Vagina (tissue), 2 donors: ENCODE data around the gene ATP2A2. TPM values are rescaled to one million over a fixed set of nuclear protein-coding genes. Genes with fewer than 3 reads are reported as not detected.

ENCODE experiments used
- DNase-seq, 2 donors: peaks; one replicate each; pipeline ENCODE4 v3.0.0-alpha.2; 2017; ENCODE audit errors: extremely low spot score in 2 of 2
- H3K27ac ChIP-seq: fragments of 200-600 bp; sonication (generic); one replicate; pipeline ENCODE4 v1.5.1; 2019
- H3K27me3 ChIP-seq: fragments of 200-600 bp; sonication (generic); one replicate; pipeline ENCODE4 v1.5.1; 2019
- H3K36me3 ChIP-seq, 2 donors: fragments of 200-600 bp; sonication (generic); one replicate each; pipeline ENCODE4 v1.5.1; 2017 to 2019
- H3K4me1 ChIP-seq: fragments of 200-600 bp; sonication (generic); one replicate; pipeline ENCODE4 v1.5.1; 2019
- H3K4me3 ChIP-seq, 2 donors: fragments of 200-600 bp; sonication (generic); 1 replicate in 1 of 2; 2 replicates in 1 of 2; pipeline ENCODE4 v1.5.1; 2016 to 2019
- H3K9me3 ChIP-seq: fragments of 200-600 bp; sonication (generic); one replicate; pipeline ENCODE4 v1.5.1; 2019
- POLR2A ChIP-seq, 2 donors: fragments of 450-650 bp; IDR thresholded peaks; one replicate each; pipeline ENCODE4 v1.6.1; 2017; ENCODE audit warnings: antibody characterized with exemption in 2 of 2, mild to moderate bottlenecking in 2 of 2, moderate library complexity in 2 of 2
- POLR2AphosphoS5 ChIP-seq, 2 donors: sonication (generic); formaldehyde crosslinking; IDR thresholded peaks; one replicate each; pipeline ENCODE4 v1.9.0; 2017; ENCODE audit warnings: antibody characterized with exemption in 2 of 2, mild to moderate bottlenecking in 2 of 2, low read depth in 1 of 2; ENCODE audit not compliant: insufficient read depth in 1 of 2
- intact Hi-C: fragments of 100-400 bp; cut with DNase I; formaldehyde crosslinking; loops from one replicate; pipeline ENCODE4 v1.15.1; 2023
- total RNA-seq: library from RNA; depleted of rRNA; stranded (reverse); fragments of >200 nt; gene quantifications from one replicate; pipeline ENCODE4 v1.2.3, GENCODE V29; 2016
- TF ChIP-seq, protein P1 (sequence below), 3 experiments: fragments of 450-650 bp in 2 of 3; fragments of 200-600 bp in 1 of 3; sonication (generic) in 1 of 3; IDR thresholded peaks; one replicate each; pipeline ENCODE4 v1.5.1; 2017 to 2019; ENCODE audit warnings: antibody characterized with exemption in 3 of 3, mild to moderate bottlenecking in 2 of 3, moderate library complexity in 2 of 3

Gene ATP2A2
- total RNA-seq, 1 donor from 2014 or later: 127 TPM

DNA sequence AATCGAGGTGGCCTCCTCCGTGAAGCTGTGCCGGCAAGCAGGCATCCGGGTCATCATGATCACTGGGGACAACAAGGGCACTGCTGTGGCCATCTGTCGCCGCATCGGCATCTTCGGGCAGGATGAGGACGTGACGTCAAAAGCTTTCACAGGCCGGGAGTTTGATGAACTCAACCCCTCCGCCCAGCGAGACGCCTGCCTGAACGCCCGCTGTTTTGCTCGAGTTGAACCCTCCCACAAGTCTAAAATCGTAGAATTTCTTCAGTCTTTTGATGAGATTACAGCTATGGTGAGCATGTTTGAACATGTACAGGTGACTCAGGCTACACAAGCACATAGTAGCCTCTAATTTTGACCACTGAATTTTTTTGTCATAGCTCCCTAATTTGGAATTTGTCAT is 59.7 kb downstream of the ATP2A2 start:
- Histone ChIP-seq H3K9me3 (no peaks in the 10 kb centered on the region), H3K4me1 (peaks cover 26% of the 10 kb centered on the region), H3K27ac (no peak overlapping the region), H3K4me3 (no peak overlapping the region), H3K36me3 (peaks cover 0 to 99% of the 10 kb centered on the region in 2 donors), H3K27me3 (no peaks in the 10 kb centered on the region)
- TF ChIP-seq POLR2AphosphoS5 (IDR thresholded peaks at IDR 0.05; ENCODE audit: insufficient read depth in 1 of 2, low read depth in 1 of 2): peak in 1 of 2 donors; percentile 11
- TF ChIP-seq, protein P1, sequence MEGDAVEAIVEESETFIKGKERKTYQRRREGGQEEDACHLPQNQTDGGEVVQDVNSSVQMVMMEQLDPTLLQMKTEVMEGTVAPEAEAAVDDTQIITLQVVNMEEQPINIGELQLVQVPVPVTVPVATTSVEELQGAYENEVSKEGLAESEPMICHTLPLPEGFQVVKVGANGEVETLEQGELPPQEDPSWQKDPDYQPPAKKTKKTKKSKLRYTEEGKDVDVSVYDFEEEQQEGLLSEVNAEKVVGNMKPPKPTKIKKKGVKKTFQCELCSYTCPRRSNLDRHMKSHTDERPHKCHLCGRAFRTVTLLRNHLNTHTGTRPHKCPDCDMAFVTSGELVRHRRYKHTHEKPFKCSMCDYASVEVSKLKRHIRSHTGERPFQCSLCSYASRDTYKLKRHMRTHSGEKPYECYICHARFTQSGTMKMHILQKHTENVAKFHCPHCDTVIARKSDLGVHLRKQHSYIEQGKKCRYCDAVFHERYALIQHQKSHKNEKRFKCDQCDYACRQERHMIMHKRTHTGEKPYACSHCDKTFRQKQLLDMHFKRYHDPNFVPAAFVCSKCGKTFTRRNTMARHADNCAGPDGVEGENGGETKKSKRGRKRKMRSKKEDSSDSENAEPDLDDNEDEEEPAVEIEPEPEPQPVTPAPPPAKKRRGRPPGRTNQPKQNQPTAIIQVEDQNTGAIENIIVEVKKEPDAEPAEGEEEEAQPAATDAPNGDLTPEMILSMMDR (IDR thresholded peaks at IDR 0.05): no peak
- intact Hi-C loops: no loop called here
- DNase-seq: peak in 1 of 2 donors; percentile 64

DNA sequence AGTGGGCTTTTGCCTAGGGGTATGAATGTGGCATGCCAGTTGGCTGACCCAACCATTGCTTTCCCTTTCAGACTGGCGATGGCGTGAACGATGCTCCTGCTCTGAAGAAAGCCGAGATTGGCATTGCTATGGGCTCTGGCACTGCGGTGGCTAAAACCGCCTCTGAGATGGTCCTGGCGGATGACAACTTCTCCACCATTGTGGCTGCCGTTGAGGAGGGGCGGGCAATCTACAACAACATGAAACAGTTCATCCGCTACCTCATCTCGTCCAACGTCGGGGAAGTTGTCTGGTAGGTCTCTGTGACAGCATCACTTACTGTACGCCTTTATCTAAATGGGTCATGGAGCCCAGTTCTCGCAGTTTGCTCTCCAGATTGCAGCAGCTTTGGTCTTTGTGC is 61.1 kb downstream of the ATP2A2 start:
- TF ChIP-seq, protein P1 (IDR thresholded peaks at IDR 0.05): no peak
- TF ChIP-seq POLR2AphosphoS5 (IDR thresholded peaks at IDR 0.05; ENCODE audit: insufficient read depth in 1 of 2, low read depth in 1 of 2) (no peak), POLR2A (IDR thresholded peaks at IDR 0.05) (no peak)
- Histone ChIP-seq H3K4me1 (peaks cover 33% of the 10 kb centered on the region), H3K36me3 (peaks cover 0 to 100% of the 10 kb centered on the region in 2 donors), H3K9me3 (no peaks in the 10 kb centered on the region), H3K27me3 (no peaks in the 10 kb centered on the region), H3K4me3 (no peak overlapping the region), H3K27ac (no peak overlapping the region)
- intact Hi-C loops: no loop called here
- peak in 1 of 2 donors; percentile 77 for DNase-seq

DNA sequence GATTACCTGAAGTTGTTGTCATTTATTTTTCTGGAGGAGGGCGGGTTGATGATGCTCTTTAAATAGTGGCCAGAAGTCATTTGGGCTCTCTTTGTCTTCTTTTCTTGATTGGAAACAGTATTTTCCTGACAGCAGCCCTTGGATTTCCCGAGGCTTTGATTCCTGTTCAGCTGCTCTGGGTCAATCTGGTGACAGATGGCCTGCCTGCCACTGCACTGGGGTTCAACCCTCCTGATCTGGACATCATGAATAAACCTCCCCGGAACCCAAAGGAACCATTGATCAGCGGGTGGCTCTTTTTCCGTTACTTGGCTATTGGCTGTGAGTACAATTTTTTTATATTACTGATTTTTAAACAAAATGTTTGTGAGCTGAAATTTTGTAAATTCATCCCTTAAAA is 62.1 kb downstream of the ATP2A2 start:
- peak in 1 of 2 donors; percentile 40 for DNase-seq
- Histone ChIP-seq H3K9me3 (no peaks in the 10 kb centered on the region), H3K27me3 (no peaks in the 10 kb centered on the region), H3K36me3 (peaks cover 0 to 100% of the 10 kb centered on the region in 2 donors), H3K4me3 (no peak overlapping the region), H3K4me1 (peaks cover 33% of the 10 kb centered on the region), H3K27ac (no peak overlapping the region)
- TF ChIP-seq POLR2AphosphoS5 (IDR thresholded peaks at IDR 0.05; ENCODE audit: insufficient read depth in 1 of 2, low read depth in 1 of 2) (no peak), POLR2A (IDR thresholded peaks at IDR 0.05) (no peak)
- TF ChIP-seq, protein P1 (IDR thresholded peaks at IDR 0.05): no peak
- intact Hi-C loops: no loop called here

DNA sequence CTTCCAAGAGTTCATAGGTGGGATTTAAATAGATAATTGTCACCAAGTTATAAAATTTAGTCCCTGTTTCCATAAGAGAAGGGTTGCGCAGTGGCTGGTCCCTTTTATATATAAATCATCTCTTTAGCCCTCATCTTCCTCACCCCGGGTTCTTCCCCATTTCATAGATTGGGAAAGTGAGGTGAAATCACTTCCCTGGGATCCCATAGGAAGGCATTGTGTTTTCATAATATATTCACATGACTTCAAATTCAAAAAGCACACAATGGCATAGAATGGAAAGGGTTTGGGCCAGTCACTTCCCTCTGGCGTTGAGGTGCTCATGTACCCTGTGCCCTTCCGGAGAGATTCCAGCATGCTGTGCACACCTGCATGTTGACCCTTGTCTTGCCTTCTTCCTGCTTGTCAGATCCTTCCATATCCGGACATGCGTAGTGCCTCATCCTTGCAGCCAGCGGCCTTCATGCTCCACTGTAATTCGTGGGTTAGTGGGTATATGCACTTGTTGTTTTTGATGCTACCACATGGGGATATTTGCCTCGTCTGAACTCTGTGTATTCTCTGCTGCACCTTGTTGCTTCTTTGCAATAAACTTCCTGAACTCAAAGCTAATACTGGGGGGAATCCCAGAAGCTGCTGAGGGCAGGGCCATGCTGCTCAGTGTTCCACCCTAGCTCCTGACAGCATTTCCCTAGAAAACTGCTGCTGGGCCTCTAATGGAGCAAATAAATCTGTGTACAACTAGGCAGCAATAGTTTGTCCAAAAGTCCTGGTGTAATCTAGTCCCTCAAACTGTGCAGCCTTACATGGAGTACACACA is 62.9 kb downstream of the ATP2A2 start:
- H3K27me3 ChIP-seq: no peaks in the 10 kb centered on the region
- H3K4me3 ChIP-seq: no peak overlapping the region
- DNase-seq: peak in 1 of 2 donors; percentile 60
- peaks cover 0 to 100% of the 10 kb centered on the region in 2 donors for H3K36me3 ChIP-seq
- H3K27ac ChIP-seq: no peak overlapping the region
- no peaks in the 10 kb centered on the region for H3K9me3 ChIP-seq
- intact Hi-C loops: no loop called here
- TF ChIP-seq POLR2AphosphoS5 (IDR thresholded peaks at IDR 0.05; ENCODE audit: insufficient read depth in 1 of 2, low read depth in 1 of 2) (no peak), POLR2A (IDR thresholded peaks at IDR 0.05) (no peak)
- TF ChIP-seq, protein P1 (IDR thresholded peaks at IDR 0.05): no peak
- peaks cover 31% of the 10 kb centered on the region for H3K4me1 ChIP-seq

DNA sequence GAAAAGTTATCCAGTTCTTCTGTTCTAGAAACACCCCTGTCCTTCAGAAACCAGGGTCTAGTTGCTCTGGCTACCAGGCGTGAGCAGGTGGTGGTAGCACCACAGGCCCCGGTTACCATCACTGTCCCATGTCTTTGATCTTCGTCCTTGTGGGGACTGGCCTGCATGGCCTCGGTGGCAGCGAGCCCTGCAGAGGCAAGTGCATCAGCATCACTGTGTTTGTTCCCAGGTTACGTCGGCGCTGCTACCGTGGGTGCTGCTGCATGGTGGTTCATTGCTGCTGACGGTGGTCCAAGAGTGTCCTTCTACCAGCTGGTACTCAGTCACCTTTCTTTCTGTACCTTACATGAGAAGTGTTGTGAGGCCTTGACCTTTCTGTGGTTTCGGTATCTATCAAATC is 63.6 kb downstream of the ATP2A2 start:
- peak in 1 of 2 donors; percentile 81 for DNase-seq
- Histone ChIP-seq H3K27ac (peak overlapping the region; percentile 14), H3K9me3 (no peaks in the 10 kb centered on the region), H3K27me3 (no peaks in the 10 kb centered on the region), H3K4me3 (no peak overlapping the region), H3K4me1 (peaks cover 31% of the 10 kb centered on the region), H3K36me3 (peaks cover 0 to 97% of the 10 kb centered on the region in 2 donors)
- TF ChIP-seq, protein P1 (IDR thresholded peaks at IDR 0.05): no peak
- no peak for TF ChIP-seq POLR2AphosphoS5 (IDR thresholded peaks at IDR 0.05; ENCODE audit: insufficient read depth in 1 of 2, low read depth in 1 of 2)
- no peak for TF ChIP-seq POLR2A (IDR thresholded peaks at IDR 0.05)
- intact Hi-C loops: no loop called here
